Panc1 (cell line): Measurements from ENCODE around the gene INPPL1. TPM values are rescaled to one million over a fixed set of nuclear protein-coding genes. Genes with fewer than 3 reads are reported as not detected.

Experiments
- ATAC-seq: fragments of 200-7000 bp; cut with Tn5 transposase; 2 replicates; pipeline ENCODE4 v1.9.1; 2020; ENCODE audit warnings: mild to moderate bottlenecking, moderate library complexity
- BruUV-seq: library from RNA; stranded (reverse); fragments of 400-500 nt; replicated peaks from 2 replicates; lab custom pipeline; 2021; lab: Mats Ljungman, UMichigan
- CTCF ChIA-PET: fragments of 300-600 bp; sonication (Branson Sonifier 250); formaldehyde crosslinking; loops from one replicate; lab custom pipeline; 2022; ENCODE audit warnings: antibody characterized with exemption; lab: Charles Lee
- POLR2A ChIA-PET: fragments of 300-600 bp; sonication (Branson Sonifier 250); formaldehyde crosslinking; loops from one replicate; lab custom pipeline; 2022; ENCODE audit warnings: antibody characterized with exemption; lab: Charles Lee
- DNase-seq: peaks from one replicate; pipeline ENCODE4 v3.0.0-alpha.2; 2010; ENCODE audit warnings: low read depth, low spot score
- H3K27ac ChIP-seq: 2 replicates; pipeline ENCODE4 v1.5.1; 2011; ENCODE audit warnings: mild to moderate bottlenecking, low read length, inconsistent platforms
- H3K27me3 ChIP-seq: fragments of 200-500 bp; sonication (Bioruptor generic); 2 replicates; pipeline ENCODE4 v1.6.0; 2014; ENCODE audit warnings: low read length, inconsistent platforms; ENCODE audit not compliant: control insufficient read depth, insufficient read depth
- H3K36me3 ChIP-seq: fragments of 200-500 bp; sonication (Bioruptor generic); 2 replicates; pipeline ENCODE4 v1.5.1; 2014; ENCODE audit warnings: inconsistent platforms, mild to moderate bottlenecking, low read length, moderate library complexity; ENCODE audit not compliant: control insufficient read depth, insufficient read depth
- H3K4me1 ChIP-seq: 2 replicates; pipeline ENCODE4 v1.5.1; 2011; ENCODE audit warnings: inconsistent platforms, mild to moderate bottlenecking, low read length, moderate library complexity; ENCODE audit not compliant: control insufficient read depth, insufficient read depth
- H3K4me3 ChIP-seq, 2 experiments: 2 replicates each; pipeline ENCODE4 v1.5.1; 2011 to 2012; ENCODE audit warnings: low read depth in 2 of 2, low read length in 2 of 2, mild to moderate bottlenecking in 2 of 2, inconsistent platforms in 1 of 2, moderate library complexity in 1 of 2
- H3K9me3 ChIP-seq: fragments of 200-500 bp; sonication (Bioruptor generic); 2 replicates; pipeline ENCODE4 v1.5.1; 2014; ENCODE audit warnings: low read depth, mild to moderate bottlenecking, inconsistent platforms, low read length, moderate library complexity; ENCODE audit not compliant: control insufficient read depth, insufficient read depth
- POLR2AphosphoS5 ChIP-seq: IDR thresholded peaks from 2 replicates; pipeline ENCODE4 v1.6.1; 2012; ENCODE audit warnings: mild to moderate bottlenecking, low read depth, low read length, moderate library complexity
- SIN3A ChIP-seq: IDR thresholded peaks from 2 replicates; pipeline ENCODE4 v1.6.1; 2012; ENCODE audit warnings: low read depth, mild to moderate bottlenecking, low read length, moderate library complexity, borderline replicate concordance; ENCODE audit not compliant: insufficient read depth
- TCF7L2 ChIP-seq: IDR thresholded peaks from 2 replicates; pipeline ENCODE4 v1.6.1; 2011; ENCODE audit warnings: mild to moderate bottlenecking, low read depth, low read length, inconsistent platforms
- in situ Hi-C: cut with HindIII; loops from 2 replicates; pipeline ENCODE4 v1.10.0; 2016; ENCODE audit warnings: low sequenced_read_pairs, low pct_unique_long_range_greater_than_20kb
- intact Hi-C: fragments of 100-400 bp; cut with micrococcal nuclease; formaldehyde crosslinking; loops from one replicate; pipeline ENCODE4 v1.10.0; 2022; ENCODE audit not compliant: unreplicated experiment
- total RNA-seq: library from RNA; stranded (reverse); gene quantifications from one replicate; pipeline ENCODE4 v1.2.1, GENCODE V29; 2021; ENCODE audit not compliant: unreplicated experiment
- TF ChIP-seq, protein P1 (sequence below), 2 experiments: IDR thresholded peaks; 2 replicates each; pipeline ENCODE4 v1.6.1; 2011 to 2012; ENCODE audit warnings: low read depth in 2 of 2, control low read depth in 1 of 2, low read length in 1 of 2, mild to moderate bottlenecking in 1 of 2, moderate library complexity in 1 of 2; ENCODE audit not compliant: insufficient read depth in 1 of 2
- TF ChIP-seq, protein P2 (sequence below): fragments of 450-650 bp; IDR thresholded peaks from 2 replicates; pipeline ENCODE4 v1.5.1; 2017; ENCODE audit warnings: mild to moderate bottlenecking

INPPL1 gene
- total RNA-seq, 1 experiment from 2014 or later, result 298 TPM

DNA sequence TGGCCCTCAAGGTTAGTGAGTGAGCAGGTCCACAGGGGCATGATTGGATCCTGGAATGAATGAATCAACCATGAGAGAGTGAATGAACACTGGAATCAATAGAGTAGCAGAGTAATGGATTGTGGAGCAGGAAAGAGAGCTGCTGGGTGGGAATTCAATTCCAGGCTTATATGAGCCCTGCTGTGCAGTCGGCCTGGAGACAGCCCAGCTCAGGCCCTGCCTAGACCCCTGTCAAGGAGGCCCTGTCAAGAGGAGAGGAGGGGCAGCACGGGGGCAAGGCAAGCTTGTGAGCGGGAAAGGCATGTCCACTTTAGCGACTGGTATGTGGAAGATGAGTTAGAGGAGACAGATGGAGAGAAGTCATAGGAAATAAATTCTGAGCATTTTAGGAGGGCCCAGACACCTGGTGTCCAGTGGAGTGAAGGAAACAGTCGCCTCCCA, 33.9 kb upstream of the INPPL1 start:
- BruUV-seq, result no TSS peak
- no peaks in the 10 kb centered on the region for H3K4me1 ChIP-seq
- CTCF ChIA-PET, result interaction anchor here (0.6 to 0.9 kb wide), 3 partner anchors 11 to 336 kb away, joined by 3 to 6 read pairs (median 4); no protein-coding TSS in a partner anchor
- POLR2A ChIA-PET, result no interaction called here
- no peaks in the 10 kb centered on the region for H3K27me3 ChIP-seq
- H3K36me3 ChIP-seq, result no peaks in the 10 kb centered on the region
- DNase-seq (no peak), ATAC-seq (no peak)
- no peak overlapping the region for H3K27ac ChIP-seq
- in situ Hi-C loops, result no loop called here
- TF ChIP-seq SIN3A (no peak), TCF7L2 (no peak), POLR2AphosphoS5 (no peak)
- TF ChIP-seq, protein P1, sequence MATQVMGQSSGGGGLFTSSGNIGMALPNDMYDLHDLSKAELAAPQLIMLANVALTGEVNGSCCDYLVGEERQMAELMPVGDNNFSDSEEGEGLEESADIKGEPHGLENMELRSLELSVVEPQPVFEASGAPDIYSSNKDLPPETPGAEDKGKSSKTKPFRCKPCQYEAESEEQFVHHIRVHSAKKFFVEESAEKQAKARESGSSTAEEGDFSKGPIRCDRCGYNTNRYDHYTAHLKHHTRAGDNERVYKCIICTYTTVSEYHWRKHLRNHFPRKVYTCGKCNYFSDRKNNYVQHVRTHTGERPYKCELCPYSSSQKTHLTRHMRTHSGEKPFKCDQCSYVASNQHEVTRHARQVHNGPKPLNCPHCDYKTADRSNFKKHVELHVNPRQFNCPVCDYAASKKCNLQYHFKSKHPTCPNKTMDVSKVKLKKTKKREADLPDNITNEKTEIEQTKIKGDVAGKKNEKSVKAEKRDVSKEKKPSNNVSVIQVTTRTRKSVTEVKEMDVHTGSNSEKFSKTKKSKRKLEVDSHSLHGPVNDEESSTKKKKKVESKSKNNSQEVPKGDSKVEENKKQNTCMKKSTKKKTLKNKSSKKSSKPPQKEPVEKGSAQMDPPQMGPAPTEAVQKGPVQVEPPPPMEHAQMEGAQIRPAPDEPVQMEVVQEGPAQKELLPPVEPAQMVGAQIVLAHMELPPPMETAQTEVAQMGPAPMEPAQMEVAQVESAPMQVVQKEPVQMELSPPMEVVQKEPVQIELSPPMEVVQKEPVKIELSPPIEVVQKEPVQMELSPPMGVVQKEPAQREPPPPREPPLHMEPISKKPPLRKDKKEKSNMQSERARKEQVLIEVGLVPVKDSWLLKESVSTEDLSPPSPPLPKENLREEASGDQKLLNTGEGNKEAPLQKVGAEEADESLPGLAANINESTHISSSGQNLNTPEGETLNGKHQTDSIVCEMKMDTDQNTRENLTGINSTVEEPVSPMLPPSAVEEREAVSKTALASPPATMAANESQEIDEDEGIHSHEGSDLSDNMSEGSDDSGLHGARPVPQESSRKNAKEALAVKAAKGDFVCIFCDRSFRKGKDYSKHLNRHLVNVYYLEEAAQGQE (IDR thresholded peaks at IDR 0.05; ENCODE audit: insufficient read depth in 1 of 2, low read depth in 2 of 2, low read length in 1 of 2), result no peak
- TF ChIP-seq, protein P2, sequence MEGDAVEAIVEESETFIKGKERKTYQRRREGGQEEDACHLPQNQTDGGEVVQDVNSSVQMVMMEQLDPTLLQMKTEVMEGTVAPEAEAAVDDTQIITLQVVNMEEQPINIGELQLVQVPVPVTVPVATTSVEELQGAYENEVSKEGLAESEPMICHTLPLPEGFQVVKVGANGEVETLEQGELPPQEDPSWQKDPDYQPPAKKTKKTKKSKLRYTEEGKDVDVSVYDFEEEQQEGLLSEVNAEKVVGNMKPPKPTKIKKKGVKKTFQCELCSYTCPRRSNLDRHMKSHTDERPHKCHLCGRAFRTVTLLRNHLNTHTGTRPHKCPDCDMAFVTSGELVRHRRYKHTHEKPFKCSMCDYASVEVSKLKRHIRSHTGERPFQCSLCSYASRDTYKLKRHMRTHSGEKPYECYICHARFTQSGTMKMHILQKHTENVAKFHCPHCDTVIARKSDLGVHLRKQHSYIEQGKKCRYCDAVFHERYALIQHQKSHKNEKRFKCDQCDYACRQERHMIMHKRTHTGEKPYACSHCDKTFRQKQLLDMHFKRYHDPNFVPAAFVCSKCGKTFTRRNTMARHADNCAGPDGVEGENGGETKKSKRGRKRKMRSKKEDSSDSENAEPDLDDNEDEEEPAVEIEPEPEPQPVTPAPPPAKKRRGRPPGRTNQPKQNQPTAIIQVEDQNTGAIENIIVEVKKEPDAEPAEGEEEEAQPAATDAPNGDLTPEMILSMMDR, result no peak
- H3K9me3 ChIP-seq, result no peaks in the 10 kb centered on the region
- intact Hi-C loops, result no loop called here
- no peak overlapping the region for H3K4me3 ChIP-seq

DNA sequence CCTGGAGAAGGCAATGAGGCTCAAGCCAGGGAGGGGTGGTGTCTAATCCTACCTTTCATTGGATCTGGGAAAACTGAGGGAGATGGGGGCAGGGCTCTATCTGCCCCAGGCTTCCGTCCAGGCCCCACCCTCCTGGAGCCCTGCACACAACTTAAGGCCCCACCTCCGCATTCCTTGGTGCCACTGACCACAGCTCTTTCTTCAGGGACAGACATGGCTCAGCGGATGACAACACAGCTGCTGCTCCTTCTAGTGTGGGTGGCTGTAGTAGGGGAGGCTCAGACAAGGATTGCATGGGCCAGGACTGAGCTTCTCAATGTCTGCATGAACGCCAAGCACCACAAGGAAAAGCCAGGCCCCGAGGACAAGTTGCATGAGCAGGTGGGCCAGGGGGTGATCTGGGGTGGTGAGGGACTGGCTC, 32.6 kb upstream of the INPPL1 start, which contains the start of gene FOLR1:
TSS of gene FOLR1 (plus strand) at position 180 of the 421 bp plus-strand sequence. CDS start at position 214, 34 bp downstream.
- Histone ChIP-seq H3K36me3 (no peaks in the 10 kb centered on the region), H3K9me3 (no peaks in the 10 kb centered on the region), H3K27me3 (no peaks in the 10 kb centered on the region), H3K4me1 (no peaks in the 10 kb centered on the region), H3K4me3 (no peak within 1 kb of the TSS), H3K27ac (no peak within 1 kb of the TSS)
- CTCF ChIA-PET, result no interaction called here
- intact Hi-C loops (no loop called here), in situ Hi-C loops (no loop called here)
- TF ChIP-seq, protein P1 (IDR thresholded peaks at IDR 0.05; ENCODE audit: insufficient read depth in 1 of 2, low read depth in 2 of 2, low read length in 1 of 2), result no peak
- no peak for TF ChIP-seq POLR2AphosphoS5
- TF ChIP-seq, protein P2, result no peak
- 0 out of 2 replicates have a peak, but pooled peaks have one; percentile 39 for ATAC-seq
- POLR2A ChIA-PET, result interaction anchor here (0.5 kb wide), 1 partner anchor 590 kb away, joined by 3 read pairs; no protein-coding TSS in a partner anchor
- DNase-seq, result no peak
- no TSS peak for BruUV-seq
